ENCODE measurements around the gene CUBN.

DNA sequence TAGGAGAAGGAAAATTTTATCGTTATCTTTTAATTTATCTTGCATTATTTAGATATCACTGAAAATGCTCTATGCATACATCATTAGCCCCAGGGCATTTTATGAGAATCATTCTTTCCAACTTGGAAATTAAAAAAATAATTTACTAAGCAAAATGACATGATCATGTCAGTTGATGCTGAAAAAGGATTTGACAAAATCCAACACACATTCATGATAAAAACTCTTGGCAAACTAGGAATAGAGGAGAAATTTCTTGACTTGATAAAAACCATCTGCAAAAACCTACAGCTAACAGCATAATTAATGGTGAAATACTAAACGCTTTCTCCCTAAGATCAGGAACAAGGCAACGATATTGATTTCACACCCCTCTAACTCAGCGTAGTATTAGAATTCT is 272.2 kb downstream of the CUBN start:
- TF ChIP-seq, protein P1, sequence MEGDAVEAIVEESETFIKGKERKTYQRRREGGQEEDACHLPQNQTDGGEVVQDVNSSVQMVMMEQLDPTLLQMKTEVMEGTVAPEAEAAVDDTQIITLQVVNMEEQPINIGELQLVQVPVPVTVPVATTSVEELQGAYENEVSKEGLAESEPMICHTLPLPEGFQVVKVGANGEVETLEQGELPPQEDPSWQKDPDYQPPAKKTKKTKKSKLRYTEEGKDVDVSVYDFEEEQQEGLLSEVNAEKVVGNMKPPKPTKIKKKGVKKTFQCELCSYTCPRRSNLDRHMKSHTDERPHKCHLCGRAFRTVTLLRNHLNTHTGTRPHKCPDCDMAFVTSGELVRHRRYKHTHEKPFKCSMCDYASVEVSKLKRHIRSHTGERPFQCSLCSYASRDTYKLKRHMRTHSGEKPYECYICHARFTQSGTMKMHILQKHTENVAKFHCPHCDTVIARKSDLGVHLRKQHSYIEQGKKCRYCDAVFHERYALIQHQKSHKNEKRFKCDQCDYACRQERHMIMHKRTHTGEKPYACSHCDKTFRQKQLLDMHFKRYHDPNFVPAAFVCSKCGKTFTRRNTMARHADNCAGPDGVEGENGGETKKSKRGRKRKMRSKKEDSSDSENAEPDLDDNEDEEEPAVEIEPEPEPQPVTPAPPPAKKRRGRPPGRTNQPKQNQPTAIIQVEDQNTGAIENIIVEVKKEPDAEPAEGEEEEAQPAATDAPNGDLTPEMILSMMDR (conservative IDR thresholded peaks at IDR 0.05 in 1 of 2, IDR thresholded peaks at IDR 0.05 in 1 of 2; ENCODE audit: extremely low read depth in 1 of 2, insufficient read depth in 1 of 2, low read depth in 1 of 2, low read length in 2 of 2) = no peak
- TF ChIP-seq EZH2 (IDR thresholded peaks at IDR 0.05; ENCODE audit: borderline replicate concordance, low read length) = no peak

Data from mammary epithelial cell (primary cell).